T-cell (primary cell): ENCODE measurements around the gene RBM12. TPM values are rescaled to one million over a fixed set of nuclear protein-coding genes. Genes with fewer than 3 reads are reported as not detected.

Experiments used
- ATAC-seq, 4 experiments: fragments of 200-7000 bp in 3 of 4; fragments of 150-1000 bp in 1 of 4; cut with Tn5 transposase; replicated peaks in 1 of 4; 1 replicate in 3 of 4; 2 replicates in 1 of 4; pipeline ENCODE4 v1.10.0; 2021; ENCODE audit warnings: moderate library complexity in 3 of 4, mild to moderate bottlenecking in 2 of 4, moderate number of reproducible peaks in 1 of 4
- CTCF ChIA-PET, 2 donors: fragments of 300-600 bp; sonication (Branson Sonifier 250); formaldehyde crosslinking; loops; one replicate each; lab custom pipeline; 2022; ENCODE audit warnings: antibody characterized with exemption in 2 of 2; lab: Charles Lee
- POLR2A ChIA-PET, 2 donors: fragments of 300-600 bp; sonication (Branson Sonifier 250); formaldehyde crosslinking; loops; one replicate each; lab custom pipeline; 2022; ENCODE audit warnings: antibody characterized with exemption in 2 of 2; lab: Charles Lee
- DNase-seq, 35 experiments: peaks; one replicate each; pipeline versions ENCODE4 v3.0.0 to v3.0.0-alpha.2; 2013 to 2023
- H3K27ac ChIP-seq: one replicate; pipeline ENCODE4 v1.5.1; 2013; ENCODE audit warnings: low read length
- H3K27me3 ChIP-seq, 2 experiments: replicated peaks in 1 of 2; 1 replicate in 1 of 2; 2 replicates in 1 of 2; pipeline versions ENCODE4 v1.6.1 to v1.7.0; 2013; ENCODE audit warnings: low read length in 1 of 2, mixed read lengths in 1 of 2; ENCODE audit not compliant: control insufficient read depth in 2 of 2, insufficient read depth in 2 of 2; ENCODE audit errors: extremely low read depth in 1 of 2
- H3K36me3 ChIP-seq, 2 donors: 1 replicate in 1 of 2; 2 replicates in 1 of 2; pipeline versions ENCODE4 v1.6.1 to v1.7.0; 2013; ENCODE audit warnings: low read length in 1 of 2; ENCODE audit not compliant: control insufficient read depth in 2 of 2, insufficient read depth in 1 of 2; ENCODE audit errors: extremely low read depth in 1 of 2
- H3K4me1 ChIP-seq, 2 experiments: 1 replicate in 1 of 2; 2 replicates in 1 of 2; pipeline versions ENCODE4 v1.6.1 to v1.7.0; 2013; ENCODE audit warnings: low read length in 2 of 2, mixed read lengths in 1 of 2; ENCODE audit not compliant: insufficient read depth in 2 of 2, control insufficient read depth in 1 of 2; ENCODE audit errors: extremely low read depth in 1 of 2
- H3K4me3 ChIP-seq, 2 donors: 1 replicate in 1 of 2; 2 replicates in 1 of 2; pipeline versions ENCODE4 v1.5.1 to v1.7.0; 2013; ENCODE audit warnings: mild to moderate bottlenecking in 2 of 2, low read length in 1 of 2, moderate library complexity in 1 of 2; ENCODE audit not compliant: control insufficient read depth in 1 of 2; ENCODE audit errors: extremely low read depth in 1 of 2
- H3K9me3 ChIP-seq: 2 replicates; pipeline ENCODE4 v1.7.0; 2013
- H3K27ac Mint-ChIP-seq, 2 donors: one replicate each; pipeline ENCODE4 v1.8.0; 2020 to 2021; ENCODE audit warnings: mild to moderate bottlenecking in 2 of 2, mixed read lengths in 2 of 2
- H3K27me3 Mint-ChIP-seq, 2 donors: one replicate each; pipeline ENCODE4 v1.8.0; 2021 to 2022; ENCODE audit warnings: mixed read lengths in 2 of 2
- H3K36me3 Mint-ChIP-seq: one replicate; pipeline ENCODE4 v1.8.0; 2021; ENCODE audit warnings: mixed read lengths
- H3K4me1 Mint-ChIP-seq, 3 donors: one replicate each; pipeline ENCODE4 v1.8.0; 2020 to 2022; ENCODE audit warnings: mixed read lengths in 3 of 3, mild to moderate bottlenecking in 1 of 3
- H3K4me3 Mint-ChIP-seq, 3 donors: one replicate each; pipeline ENCODE4 v1.8.0; 2020 to 2022; ENCODE audit warnings: mild to moderate bottlenecking in 3 of 3, mixed read lengths in 3 of 3, moderate library complexity in 3 of 3
- H3K9me3 Mint-ChIP-seq, 3 donors: one replicate each; pipeline ENCODE4 v1.8.0; 2020 to 2022; ENCODE audit warnings: mixed read lengths in 3 of 3
- WGBS: methylation state at CpG from one replicate; pipeline ENCODE4 v1.1.5; 2013; ENCODE audit warnings: missing lambda C conversion rate; ENCODE audit not compliant: insufficient coverage; 5-methylcytosine and 5-hydroxymethylcytosine counted together
- total RNA-seq, 35 experiments: library from RNA in 6 of 35; stranded (reverse) in 6 of 35; fragments of 120-200 nt in 1 of 35; gene quantifications; one replicate each; pipeline versions ENCODE4 v1.2.1 to v1.2.4 and lab custom pipeline; 2013 to 2026

The RBM12 gene
- total RNA-seq, 5 donors from 2014 or later (not counting 1 experiment from before 2014, with no cell fraction given), result 89.5 to 113 (median 109) TPM

DNA sequence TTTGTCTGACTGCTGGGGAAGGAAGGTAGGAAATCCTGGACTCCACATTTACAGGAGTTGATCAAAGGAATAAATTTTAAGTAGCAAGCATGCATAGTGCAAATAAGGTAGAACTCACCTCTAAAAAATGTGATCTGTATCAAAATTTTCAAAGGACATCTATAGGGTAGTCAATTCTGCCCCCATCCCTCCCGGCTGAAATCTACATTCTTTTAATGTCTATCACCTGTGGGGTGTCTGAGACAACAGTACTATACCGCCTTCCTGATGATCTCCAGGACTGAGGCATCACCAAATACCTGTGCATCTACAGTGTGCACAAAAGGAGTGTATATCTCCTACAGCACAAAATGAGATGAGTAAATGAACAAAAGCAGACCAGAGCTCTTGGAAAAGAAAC is 19.9 kb downstream of the RBM12 start:
- Histone ChIP-seq H3K4me3 (no peak overlapping the region), H3K27ac (no peak overlapping the region), H3K4me1 (peaks cover 0 to 9% of the 10 kb centered on the region in 2 experiments), H3K27me3 (no peaks in the 10 kb centered on the region), H3K9me3 (no peaks in the 10 kb centered on the region), H3K36me3 (no peaks in the 10 kb centered on the region)
- H3K9me3 Mint-ChIP-seq, result no peaks in the 10 kb centered on the region
- CTCF ChIA-PET, result interaction anchor here (0.5 to 1.1 kb wide), 3 partner anchors 8 to 162 kb away, joined by 3 to 7 read pairs (median 4); no protein-coding TSS in a partner anchor
- peaks cover 8% of the 10 kb centered on the region for H3K36me3 Mint-ChIP-seq
- ATAC-seq (no peak), DNase-seq (no peak)
- peaks cover 78 to 89% (median 89%) of the 10 kb centered on the region in 3 donors for H3K4me1 Mint-ChIP-seq
- no peaks in the 10 kb centered on the region for H3K27me3 Mint-ChIP-seq
- H3K27ac Mint-ChIP-seq, result peak overlapping the region in 1 of 2 donors; percentile 49
- POLR2A ChIA-PET, result interaction anchor here (0.5 to 0.7 kb wide), 4 partner anchors 18 to 104 kb away, joined by 3 to 7 read pairs (median 4); no protein-coding TSS in a partner anchor
- 100% methylated on average over 1 of the region's 2 CpGs for WGBS
- no peak overlapping the region for H3K4me3 Mint-ChIP-seq

- no peak overlapping the region for H3K27ac ChIP-seq
- H3K9me3 ChIP-seq, result no peaks in the 10 kb centered on the region
- WGBS, result 95% methylated on average over 3 of the region's 7 CpGs
- H3K27ac Mint-ChIP-seq, result no peak overlapping the region
- peaks cover 4% of the 10 kb centered on the region for H3K36me3 Mint-ChIP-seq
- no peaks in the 10 kb centered on the region for H3K36me3 ChIP-seq
- no peak overlapping the region for H3K4me3 ChIP-seq
- no peak for ATAC-seq
- peaks cover 0 to 14% of the 10 kb centered on the region in 2 experiments for H3K4me1 ChIP-seq
- H3K27me3 Mint-ChIP-seq, result no peaks in the 10 kb centered on the region
- DNase-seq, result no peak
- H3K4me3 Mint-ChIP-seq, result no peak overlapping the region
- POLR2A ChIA-PET, result no interaction called here
- peaks cover 71 to 84% (median 83%) of the 10 kb centered on the region in 3 donors for H3K4me1 Mint-ChIP-seq
- no peaks in the 10 kb centered on the region for H3K9me3 Mint-ChIP-seq
- no peaks in the 10 kb centered on the region for H3K27me3 ChIP-seq
- CTCF ChIA-PET, result no interaction called here
Observed at GRCh38 chr20:35643045-35643444, 21.7 kb downstream of the RBM12 start.

DNA sequence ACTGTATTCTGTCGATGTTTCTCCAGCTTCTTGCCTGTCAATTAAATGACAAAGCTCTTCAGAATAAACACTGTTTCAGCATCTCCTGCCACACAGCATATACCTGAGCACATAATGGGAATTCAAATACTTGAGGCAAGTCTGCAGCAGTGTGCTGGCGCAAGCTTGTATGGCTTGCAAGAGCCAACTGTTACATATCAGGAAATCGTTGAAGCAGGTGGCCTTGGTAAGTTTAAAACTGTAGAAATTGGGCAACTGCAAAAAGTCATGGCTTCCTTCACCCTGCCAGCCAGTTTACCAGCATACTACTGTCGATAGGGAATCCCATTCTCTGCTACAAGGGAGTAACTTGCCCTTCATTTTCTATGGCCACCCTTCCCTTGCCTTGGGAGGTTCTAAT is 23.0 kb downstream of the RBM12 start:
- Histone ChIP-seq H3K4me1 (peaks cover 0 to 17% of the 10 kb centered on the region in 2 experiments), H3K36me3 (no peaks in the 10 kb centered on the region), H3K27ac (no peak overlapping the region), H3K4me3 (no peak overlapping the region), H3K9me3 (no peaks in the 10 kb centered on the region), H3K27me3 (no peaks in the 10 kb centered on the region)
- H3K4me3 Mint-ChIP-seq, result no peak overlapping the region
- WGBS, result 100% methylated on average over 1 of the region's 4 CpGs
- no peak overlapping the region for H3K27ac Mint-ChIP-seq
- ATAC-seq, result no peak
- H3K36me3 Mint-ChIP-seq, result peaks cover 4% of the 10 kb centered on the region
- DNase-seq, result no peak
- peaks cover 81 to 90% (median 88%) of the 10 kb centered on the region in 3 donors for H3K4me1 Mint-ChIP-seq
- no peaks in the 10 kb centered on the region for H3K9me3 Mint-ChIP-seq
- POLR2A ChIA-PET, result no interaction called here
- CTCF ChIA-PET, result interaction anchor here in 1 of 2 donors (0.7 kb wide), 1 partner anchor 22 kb away, joined by 3 read pairs; no protein-coding TSS in a partner anchor
- no peaks in the 10 kb centered on the region for H3K27me3 Mint-ChIP-seq

GRCh38 chr20:35640724-35641123 is 24.0 kb downstream of the RBM12 start:
- WGBS, result 100% methylated on average over 2 of the region's 3 CpGs
- no peak for ATAC-seq
- H3K4me3 Mint-ChIP-seq, result no peak overlapping the region
- ChIA-PET POLR2A (no interaction called here), CTCF (no interaction called here)
- no peak for DNase-seq
- Histone ChIP-seq H3K36me3 (no peaks in the 10 kb centered on the region), H3K27ac (no peak overlapping the region), H3K9me3 (no peaks in the 10 kb centered on the region), H3K4me1 (peaks cover 0 to 15% of the 10 kb centered on the region in 2 experiments), H3K27me3 (no peaks in the 10 kb centered on the region), H3K4me3 (no peak overlapping the region)
- H3K36me3 Mint-ChIP-seq, result peaks cover 4% of the 10 kb centered on the region
- no peaks in the 10 kb centered on the region for H3K27me3 Mint-ChIP-seq
- H3K4me1 Mint-ChIP-seq, result peaks cover 88 to 89% (median 88%) of the 10 kb centered on the region in 3 donors
- peak overlapping the region; percentile 21 to 52 for H3K27ac Mint-ChIP-seq
- no peaks in the 10 kb centered on the region for H3K9me3 Mint-ChIP-seq

GRCh38 chr20:35638751-35639150 is 25.9 kb downstream of the RBM12 start:
- Mint-ChIP-seq H3K27me3 (no peaks in the 10 kb centered on the region), H3K9me3 (no peaks in the 10 kb centered on the region), H3K4me1 (peaks cover 77 to 79% (median 79%) of the 10 kb centered on the region in 3 donors), H3K27ac (no peak overlapping the region), H3K4me3 (no peak overlapping the region), H3K36me3 (peaks cover 4% of the 10 kb centered on the region)
- CTCF ChIA-PET, result no interaction called here
- Histone ChIP-seq H3K9me3 (no peaks in the 10 kb centered on the region), H3K36me3 (no peaks in the 10 kb centered on the region), H3K4me1 (peaks cover 0 to 18% of the 10 kb centered on the region in 2 experiments), H3K27me3 (no peaks in the 10 kb centered on the region), H3K4me3 (no peak overlapping the region), H3K27ac (no peak overlapping the region)
- no peak for ATAC-seq
- POLR2A ChIA-PET, result no interaction called here
- WGBS, result no CpG with 5 or more reads among the region's 2 CpGs
- no peak for DNase-seq

DNA sequence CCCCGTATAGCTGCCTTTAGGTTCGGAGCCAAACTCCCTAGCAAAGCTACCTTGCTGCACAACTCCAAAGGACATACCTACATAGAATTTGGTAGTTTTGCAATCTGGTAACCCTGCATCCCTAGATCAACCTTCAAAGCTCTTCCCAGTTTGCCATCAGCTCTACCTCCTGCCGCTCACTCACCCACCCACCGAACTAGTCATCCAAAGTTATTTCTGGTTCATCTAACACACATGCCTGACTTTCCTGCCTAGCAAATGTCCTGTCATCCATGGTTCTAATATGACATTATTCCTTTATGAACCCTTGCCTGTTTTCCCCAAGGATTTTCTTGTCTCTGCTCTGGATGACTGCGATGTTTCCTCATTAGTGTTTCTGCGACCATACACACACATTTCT is 27.4 kb downstream of the RBM12 start:
- peaks cover 67 to 78% (median 67%) of the 10 kb centered on the region in 3 donors for H3K4me1 Mint-ChIP-seq
- 94% methylated on average over 6 of the region's 6 CpGs for WGBS
- H3K4me3 Mint-ChIP-seq, result no peak overlapping the region
- POLR2A ChIA-PET, result interaction anchor here in 1 of 2 donors (0.6 kb wide), 1 partner anchor 57 kb away, joined by 4 read pairs; no protein-coding TSS in a partner anchor
- peaks cover 7% of the 10 kb centered on the region for H3K36me3 Mint-ChIP-seq
- Histone ChIP-seq H3K9me3 (no peaks in the 10 kb centered on the region), H3K4me3 (no peak overlapping the region), H3K4me1 (peaks cover 0 to 22% of the 10 kb centered on the region in 2 experiments), H3K36me3 (peaks cover 0 to 9% of the 10 kb centered on the region in 2 donors), H3K27ac (no peak overlapping the region), H3K27me3 (no peaks in the 10 kb centered on the region)
- ATAC-seq (no peak), DNase-seq (no peak)
- H3K9me3 Mint-ChIP-seq, result no peaks in the 10 kb centered on the region
- CTCF ChIA-PET, result no interaction called here
- H3K27me3 Mint-ChIP-seq, result no peaks in the 10 kb centered on the region
- peak overlapping the region in 1 of 2 donors; percentile 22 for H3K27ac Mint-ChIP-seq
